ENCODE results near the gene CEP85L. TPM values are rescaled to one million over a fixed set of nuclear protein-coding genes. Genes with fewer than 3 reads are reported as not detected.
A peak's percentile ranks its signal among the peaks of the same experiment; 100 is the strongest.

Gene CEP85L
- 10 to 100 TPM; 10.9 to 22.6 (median 16.7) TPM for total RNA-seq

- Histone ChIP-seq H3K4me3 (peak within 1 kb of the TSS; percentile 74 to 98), H3K9me3 (no peaks in the 10 kb centered on the region), H3K4me1 (peaks cover 0 to 39% (median 0%) of the 10 kb centered on the region in 3 donors), H3K36me3 (no peaks in the 10 kb centered on the region), H3K27me3 (no peaks in the 10 kb centered on the region), H3K27ac (peak within 1 kb of the TSS; percentile 94 to 99 (median 96))
- TF ChIP-seq CTCF (IDR thresholded peaks at IDR 0.05) (no peak), POLR2AphosphoS5 (IDR thresholded peaks at IDR 0.05) (peak; percentile 90), POLR2A (IDR thresholded peaks at IDR 0.05) (peak; percentile 87 to 89), EP300 (IDR thresholded peaks at IDR 0.05) (no peak)
- 0% methylated on average over 5 of the region's 77 CpGs; no CpG with 5 or more reads in 1 of the 2 donors for WGBS, 2 donors (ENCODE audit: low coverage in 1 of 2)
- peak; percentile 97 for ATAC-seq
Measured at GRCh38 chr6:118651282-118652050, at the start of gene CEP85L. Gene CEP85L, minus strand, starts transcription at chr6:118651591. Its CDS starts 322 bp downstream, at chr6:118651269.

- H3K4me1 ChIP-seq: peaks cover 0 to 10% (median 0%) of the 10 kb centered on the region in 3 donors
- 80% methylated on average over 1 of the region's 2 CpGs; no CpG with 5 or more reads in 1 of the 2 donors for WGBS, 2 donors (ENCODE audit: low coverage in 1 of 2)
- H3K27me3 ChIP-seq: no peaks in the 10 kb centered on the region
- no peak overlapping the region for H3K4me3 ChIP-seq
- no peak for ATAC-seq
- H3K9me3 ChIP-seq: no peaks in the 10 kb centered on the region
- no peak for TF ChIP-seq CTCF (IDR thresholded peaks at IDR 0.05)
- TF ChIP-seq POLR2AphosphoS5 (IDR thresholded peaks at IDR 0.05): no peak
- TF ChIP-seq EP300 (IDR thresholded peaks at IDR 0.05): no peak
- TF ChIP-seq POLR2A (IDR thresholded peaks at IDR 0.05): no peak
- no peaks in the 10 kb centered on the region for H3K36me3 ChIP-seq
- no peak overlapping the region for H3K27ac ChIP-seq
Measured at GRCh38 chr6:118700531-118700930, 49.1 kb upstream of the CEP85L start.

- Histone ChIP-seq H3K27ac (no peak overlapping the region), H3K27me3 (no peaks in the 10 kb centered on the region), H3K9me3 (no peaks in the 10 kb centered on the region), H3K4me1 (no peaks in the 10 kb centered on the region), H3K4me3 (no peak overlapping the region), H3K36me3 (no peaks in the 10 kb centered on the region)
- TF ChIP-seq CTCF (IDR thresholded peaks at IDR 0.05) (no peak), POLR2AphosphoS5 (IDR thresholded peaks at IDR 0.05) (no peak), POLR2A (IDR thresholded peaks at IDR 0.05) (no peak), EP300 (IDR thresholded peaks at IDR 0.05) (no peak)
- 63 to 65% methylated on average over 2 to 3 of the region's 3 CpGs for WGBS, 2 donors (ENCODE audit: low coverage in 1 of 2)
- no peak for ATAC-seq
Measured at GRCh38 chr6:118697554-118697953, 46.2 kb upstream of the CEP85L start.

GRCh38 chr6:118696271-118696670 lies 44.9 kb upstream of the CEP85L start:
- no peak for ATAC-seq
- Histone ChIP-seq H3K4me1 (no peaks in the 10 kb centered on the region), H3K9me3 (no peaks in the 10 kb centered on the region), H3K27me3 (no peaks in the 10 kb centered on the region), H3K4me3 (no peak overlapping the region), H3K36me3 (no peaks in the 10 kb centered on the region), H3K27ac (no peak overlapping the region)
- WGBS, 2 donors (ENCODE audit: low coverage in 1 of 2): 100% methylated on average over 1 of the region's 1 CpG; no CpG with 5 or more reads in 1 of the 2 donors
- TF ChIP-seq POLR2AphosphoS5 (IDR thresholded peaks at IDR 0.05): no peak

- H3K36me3 ChIP-seq: no peaks in the 10 kb centered on the region
- WGBS, 2 donors (ENCODE audit: low coverage in 1 of 2): 43% methylated on average over 1 of the region's 1 CpG; no CpG with 5 or more reads in 1 of the 2 donors
- TF ChIP-seq CTCF (IDR thresholded peaks at IDR 0.05): no peak
- no peak for TF ChIP-seq POLR2A (IDR thresholded peaks at IDR 0.05)
- no peak for TF ChIP-seq EP300 (IDR thresholded peaks at IDR 0.05)
- no peak for TF ChIP-seq POLR2AphosphoS5 (IDR thresholded peaks at IDR 0.05)
- no peaks in the 10 kb centered on the region for H3K27me3 ChIP-seq
- H3K4me3 ChIP-seq: no peak overlapping the region
- H3K27ac ChIP-seq: no peak overlapping the region
- ATAC-seq: no peak
- H3K9me3 ChIP-seq: no peaks in the 10 kb centered on the region
- H3K4me1 ChIP-seq: no peaks in the 10 kb centered on the region
Measured at GRCh38 chr6:118693562-118693961, 42.2 kb upstream of the CEP85L start.

All from gastroesophageal sphincter (tissue), 4 donors.